ENCODE data around the gene SLC5A8.

Gene SLC5A8, protein sequence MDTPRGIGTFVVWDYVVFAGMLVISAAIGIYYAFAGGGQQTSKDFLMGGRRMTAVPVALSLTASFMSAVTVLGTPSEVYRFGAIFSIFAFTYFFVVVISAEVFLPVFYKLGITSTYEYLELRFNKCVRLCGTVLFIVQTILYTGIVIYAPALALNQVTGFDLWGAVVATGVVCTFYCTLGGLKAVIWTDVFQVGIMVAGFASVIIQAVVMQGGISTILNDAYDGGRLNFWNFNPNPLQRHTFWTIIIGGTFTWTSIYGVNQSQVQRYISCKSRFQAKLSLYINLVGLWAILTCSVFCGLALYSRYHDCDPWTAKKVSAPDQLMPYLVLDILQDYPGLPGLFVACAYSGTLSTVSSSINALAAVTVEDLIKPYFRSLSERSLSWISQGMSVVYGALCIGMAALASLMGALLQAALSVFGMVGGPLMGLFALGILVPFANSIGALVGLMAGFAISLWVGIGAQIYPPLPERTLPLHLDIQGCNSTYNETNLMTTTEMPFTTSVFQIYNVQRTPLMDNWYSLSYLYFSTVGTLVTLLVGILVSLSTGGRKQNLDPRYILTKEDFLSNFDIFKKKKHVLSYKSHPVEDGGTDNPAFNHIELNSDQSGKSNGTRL

DNA sequence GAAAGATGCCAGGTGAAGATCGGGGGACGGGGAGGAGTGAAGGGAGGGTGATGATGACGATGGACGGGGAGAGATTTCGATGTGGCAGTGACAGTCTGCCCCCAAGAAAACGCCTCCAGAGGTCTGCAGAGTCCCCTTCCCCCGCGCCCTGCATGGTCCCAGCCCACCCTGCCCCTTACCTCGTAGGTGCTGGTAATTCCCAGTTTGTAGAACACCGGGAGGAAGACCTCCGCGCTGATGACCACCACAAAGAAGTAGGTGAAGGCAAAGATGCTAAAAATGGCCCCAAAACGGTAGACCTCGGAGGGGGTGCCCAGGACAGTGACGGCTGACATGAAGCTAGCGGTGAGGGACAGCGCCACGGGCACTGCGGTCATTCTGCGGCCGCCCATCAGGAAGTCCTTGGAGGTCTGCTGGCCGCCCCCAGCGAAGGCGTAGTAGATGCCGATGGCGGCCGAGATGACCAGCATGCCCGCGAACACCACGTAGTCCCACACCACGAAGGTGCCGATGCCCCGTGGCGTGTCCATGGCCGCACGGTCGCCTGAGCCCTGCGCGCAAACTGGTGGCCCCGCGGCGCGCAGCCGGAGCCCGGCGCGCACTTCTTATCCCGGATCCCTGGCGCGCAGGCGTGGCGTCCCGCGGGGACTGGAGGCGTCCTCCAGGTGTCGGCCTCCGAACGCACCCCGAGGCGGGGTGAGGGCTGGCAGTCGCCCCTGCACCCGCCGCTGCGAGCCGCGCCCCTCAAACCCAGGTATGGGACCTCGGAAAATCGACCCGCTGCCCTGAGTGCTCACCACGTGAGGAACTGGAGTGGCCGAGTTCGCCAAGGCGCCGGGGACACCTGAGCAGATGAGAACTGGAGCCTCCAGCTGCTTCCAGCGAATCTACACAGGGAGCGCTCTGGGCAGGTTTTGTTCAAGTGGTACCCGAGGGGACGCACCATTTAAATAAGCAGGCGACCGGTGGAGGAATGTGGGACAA lies at the start of gene SLC5A8:
TSS of gene SLC5A8 (minus strand) at position 920 of the 984 bp plus-strand sequence. CDS start at position 530, 390 bp downstream.
- no peak within 1 kb of the TSS for H3K9ac ChIP-seq (ENCODE audit: low read length)
- no peak within 1 kb of the TSS for H3K27ac ChIP-seq (ENCODE audit: low read depth, low read length, poor library complexity, severe bottlenecking)
- TF ChIP-seq EZH2 (IDR thresholded peaks at IDR 0.05; ENCODE audit: borderline replicate concordance, low read length) = no peak
- TF ChIP-seq, protein P1, sequence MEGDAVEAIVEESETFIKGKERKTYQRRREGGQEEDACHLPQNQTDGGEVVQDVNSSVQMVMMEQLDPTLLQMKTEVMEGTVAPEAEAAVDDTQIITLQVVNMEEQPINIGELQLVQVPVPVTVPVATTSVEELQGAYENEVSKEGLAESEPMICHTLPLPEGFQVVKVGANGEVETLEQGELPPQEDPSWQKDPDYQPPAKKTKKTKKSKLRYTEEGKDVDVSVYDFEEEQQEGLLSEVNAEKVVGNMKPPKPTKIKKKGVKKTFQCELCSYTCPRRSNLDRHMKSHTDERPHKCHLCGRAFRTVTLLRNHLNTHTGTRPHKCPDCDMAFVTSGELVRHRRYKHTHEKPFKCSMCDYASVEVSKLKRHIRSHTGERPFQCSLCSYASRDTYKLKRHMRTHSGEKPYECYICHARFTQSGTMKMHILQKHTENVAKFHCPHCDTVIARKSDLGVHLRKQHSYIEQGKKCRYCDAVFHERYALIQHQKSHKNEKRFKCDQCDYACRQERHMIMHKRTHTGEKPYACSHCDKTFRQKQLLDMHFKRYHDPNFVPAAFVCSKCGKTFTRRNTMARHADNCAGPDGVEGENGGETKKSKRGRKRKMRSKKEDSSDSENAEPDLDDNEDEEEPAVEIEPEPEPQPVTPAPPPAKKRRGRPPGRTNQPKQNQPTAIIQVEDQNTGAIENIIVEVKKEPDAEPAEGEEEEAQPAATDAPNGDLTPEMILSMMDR (IDR thresholded peaks at IDR 0.05; ENCODE audit: low read length) = no peak
- no peak within 1 kb of the TSS for H2AFZ ChIP-seq (ENCODE audit: low read length)
- no peaks in the 10 kb centered on the region for H3F3A ChIP-seq (ENCODE audit: insufficient read depth, low read length)
- no peak within 1 kb of the TSS for H3K4me2 ChIP-seq (ENCODE audit: low read length)
- no peaks in the 10 kb centered on the region for H3K4me1 ChIP-seq (ENCODE audit: insufficient read depth, low read length, severe bottlenecking)
- H3K79me2 ChIP-seq (ENCODE audit: insufficient read depth, low read length) = no peaks in the 10 kb centered on the region
- H3K4me3 ChIP-seq (ENCODE audit: low read depth, low read length, poor library complexity, severe bottlenecking) = no peak within 1 kb of the TSS
- H3K27me3 ChIP-seq (ENCODE audit: insufficient read depth, low read length) = no peaks in the 10 kb centered on the region
- H4K20me1 ChIP-seq (ENCODE audit: insufficient read depth, low read length) = no peaks in the 10 kb centered on the region
- H3K9me3 ChIP-seq (ENCODE audit: low read length) = no peaks in the 10 kb centered on the region
- no peaks in the 10 kb centered on the region for H3K9me2 ChIP-seq (ENCODE audit: low read depth, low read length)
- H3K36me3 ChIP-seq (ENCODE audit: insufficient read depth, low read length) = no peaks in the 10 kb centered on the region

DNA sequence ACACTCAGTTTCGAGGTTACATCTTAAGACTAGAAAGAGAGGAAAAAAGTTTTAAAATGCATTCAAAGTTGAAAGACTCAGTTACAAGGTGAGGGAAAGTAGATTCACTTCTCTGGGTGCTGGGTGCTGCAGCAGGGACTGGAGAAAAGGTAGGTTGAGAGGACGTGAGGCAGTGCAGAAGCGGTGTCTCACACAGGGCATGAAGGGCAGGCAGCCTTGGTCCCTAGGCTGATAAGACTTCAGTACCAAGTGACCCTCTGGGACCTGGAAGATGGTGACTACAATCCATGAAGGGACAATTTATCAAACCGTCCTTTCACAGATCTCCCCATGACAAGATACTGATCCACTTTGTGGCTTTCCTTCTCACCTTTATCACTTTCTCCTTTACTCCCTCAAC lies 47.3 kb upstream of the SLC5A8 start:
- Histone ChIP-seq H3K27ac (ENCODE audit: low read depth, low read length, poor library complexity, severe bottlenecking) (no peak overlapping the region), H3K79me2 (ENCODE audit: insufficient read depth, low read length) (no peaks in the 10 kb centered on the region), H3K27me3 (ENCODE audit: insufficient read depth, low read length) (no peaks in the 10 kb centered on the region), H4K20me1 (ENCODE audit: insufficient read depth, low read length) (no peaks in the 10 kb centered on the region), H3K4me3 (ENCODE audit: low read depth, low read length, poor library complexity, severe bottlenecking) (no peak overlapping the region), H3K36me3 (ENCODE audit: insufficient read depth, low read length) (no peaks in the 10 kb centered on the region), H3F3A (ENCODE audit: insufficient read depth, low read length) (no peaks in the 10 kb centered on the region), H3K4me1 (ENCODE audit: insufficient read depth, low read length, severe bottlenecking) (no peaks in the 10 kb centered on the region), H3K9me2 (ENCODE audit: low read depth, low read length) (no peaks in the 10 kb centered on the region), H3K4me2 (ENCODE audit: low read length) (no peak overlapping the region), H3K9ac (ENCODE audit: low read length) (no peak overlapping the region), H3K9me3 (ENCODE audit: low read length) (no peaks in the 10 kb centered on the region), H2AFZ (ENCODE audit: low read length) (no peak overlapping the region)
- no peak for TF ChIP-seq EZH2 (IDR thresholded peaks at IDR 0.05; ENCODE audit: borderline replicate concordance, low read length)
- TF ChIP-seq, protein P1 (IDR thresholded peaks at IDR 0.05; ENCODE audit: low read length) = no peak

DNA sequence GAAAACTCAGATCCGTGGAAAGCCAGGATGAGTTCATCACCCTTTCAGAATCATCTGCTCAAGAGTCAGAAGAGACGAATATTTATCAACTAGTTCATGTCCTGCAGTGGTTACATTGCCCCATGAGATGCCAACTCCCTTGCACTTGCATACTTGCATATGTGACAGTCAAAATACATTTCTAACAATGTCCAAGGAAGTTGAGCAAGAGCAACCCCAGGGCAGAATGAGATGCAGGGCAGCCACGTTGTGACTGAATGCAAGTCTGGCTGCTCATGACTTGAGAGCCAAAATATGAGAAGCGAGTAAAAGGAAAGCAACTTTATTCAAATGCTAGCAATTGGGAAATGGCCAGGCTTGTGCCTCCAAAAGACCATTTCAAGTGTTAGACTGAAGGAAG lies 46.2 kb upstream of the SLC5A8 start:
- H3K27me3 ChIP-seq (ENCODE audit: insufficient read depth, low read length) = no peaks in the 10 kb centered on the region
- no peaks in the 10 kb centered on the region for H3K9me2 ChIP-seq (ENCODE audit: low read depth, low read length)
- H3K4me3 ChIP-seq (ENCODE audit: low read depth, low read length, poor library complexity, severe bottlenecking) = no peak overlapping the region
- no peaks in the 10 kb centered on the region for H3K4me1 ChIP-seq (ENCODE audit: insufficient read depth, low read length, severe bottlenecking)
- no peaks in the 10 kb centered on the region for H3K9me3 ChIP-seq (ENCODE audit: low read length)
- no peaks in the 10 kb centered on the region for H3K79me2 ChIP-seq (ENCODE audit: insufficient read depth, low read length)
- no peaks in the 10 kb centered on the region for H3K36me3 ChIP-seq (ENCODE audit: insufficient read depth, low read length)
- no peak overlapping the region for H2AFZ ChIP-seq (ENCODE audit: low read length)
- H4K20me1 ChIP-seq (ENCODE audit: insufficient read depth, low read length) = no peaks in the 10 kb centered on the region
- H3K27ac ChIP-seq (ENCODE audit: low read depth, low read length, poor library complexity, severe bottlenecking) = no peak overlapping the region
- TF ChIP-seq EZH2 (IDR thresholded peaks at IDR 0.05; ENCODE audit: borderline replicate concordance, low read length) = no peak
- TF ChIP-seq, protein P1 (IDR thresholded peaks at IDR 0.05; ENCODE audit: low read length) = no peak
- no peak overlapping the region for H3K4me2 ChIP-seq (ENCODE audit: low read length)
- H3K9ac ChIP-seq (ENCODE audit: low read length) = no peak overlapping the region
- no peaks in the 10 kb centered on the region for H3F3A ChIP-seq (ENCODE audit: insufficient read depth, low read length)

All from OCI-LY1 (cell line).